Stimulated activated CD4-positive, alpha-beta T cell treated with anti-CD3 and anti-CD28 coated beads, Interleukin-15, amount 100 ng/mL, for 24 hours (primary cell): ENCODE measurements around the gene ANK3.
A peak's percentile ranks its signal among the peaks of the same experiment; 100 is the strongest.
"Not testable (repeated sequence)": the region's sequence is repeated elsewhere in the genome, so short reads cannot be mapped to it uniquely, and the experiment has no call there.

Experiments
- DNase-seq: peaks from one replicate; pipeline ENCODE4 v3.0.0-alpha.2; 2020

The ANK3 gene

GRCh38 chr10:60069311-60069710, 320.4 kb downstream of the ANK3 start:
- no peak for DNase-seq

GRCh38 chr10:60050366-60050765, 339.3 kb downstream of the ANK3 start:
- no peak for DNase-seq

GRCh38 chr10:60048091-60048501, 341.6 kb downstream of the ANK3 start:
- no peak for DNase-seq

- DNase-seq: no peak
Measured at GRCh38 chr10:60045571-60045970, 344.1 kb downstream of the ANK3 start.

GRCh38 chr10:60044971-60045370, 344.7 kb downstream of the ANK3 start:
- no peak for DNase-seq

- no peak for DNase-seq
Measured at GRCh38 chr10:60044242-60044641, 345.4 kb downstream of the ANK3 start.

GRCh38 chr10:60043561-60044241, 346.0 kb downstream of the ANK3 start:
- DNase-seq: no peak

GRCh38 chr10:60042914-60043313, 346.8 kb downstream of the ANK3 start:
- DNase-seq: no peak

GRCh38 chr10:60042262-60042661, 347.4 kb downstream of the ANK3 start:
- no peak for DNase-seq

GRCh38 chr10:60041489-60042133, 348.1 kb downstream of the ANK3 start:
- no peak for DNase-seq

- DNase-seq: no peak
Measured at GRCh38 chr10:60040014-60040662, 349.5 kb downstream of the ANK3 start.

GRCh38 chr10:60035984-60036383, 353.7 kb downstream of the ANK3 start:
- no peak for DNase-seq

- DNase-seq: not testable (repeated sequence)
Measured at GRCh38 chr10:60035375-60035774, 354.3 kb downstream of the ANK3 start.

GRCh38 chr10:60032723-60033122, 357.0 kb downstream of the ANK3 start:
- DNase-seq: peak; percentile 58

GRCh38 chr10:60031664-60032063, 358.0 kb downstream of the ANK3 start:
- DNase-seq: no peak

- no peak for DNase-seq
Measured at GRCh38 chr10:60031183-60031582, 358.5 kb downstream of the ANK3 start.

- no peak for DNase-seq
Measured at GRCh38 chr10:60029475-60029874, 360.2 kb downstream of the ANK3 start.

GRCh38 chr10:60028081-60028480, 361.6 kb downstream of the ANK3 start:
- no peak for DNase-seq

- no peak for DNase-seq
Measured at GRCh38 chr10:60025279-60025678, 364.4 kb downstream of the ANK3 start.

GRCh38 chr10:60024506-60024905, 365.2 kb downstream of the ANK3 start:
- no peak for DNase-seq

- no peak for DNase-seq
Measured at GRCh38 chr10:60023155-60023877, 366.4 kb downstream of the ANK3 start.

GRCh38 chr10:60021361-60021760, 368.3 kb downstream of the ANK3 start:
- DNase-seq: no peak

- DNase-seq: no peak
Measured at GRCh38 chr10:60016794-60017193, 372.9 kb downstream of the ANK3 start.
